Epithelial cell of proximal tubule (primary cell): ENCODE results near the gene LGR6. TPM values are rescaled to one million over a fixed set of nuclear protein-coding genes. Genes with fewer than 3 reads are reported as not detected.

Source experiments
- DNase-seq: peaks from one replicate; pipeline ENCODE4 v3.0.0-alpha.2; 2011; ENCODE audit warnings: low read depth
- H3K4me3 ChIP-seq: 2 replicates; pipeline ENCODE4 v1.5.1; 2011; ENCODE audit warnings: low read depth, mild to moderate bottlenecking, low read length
- total RNA-seq: library from RNA; depleted of rRNA; stranded (reverse); fragments of >200 nt; gene quantifications from 2 replicates; pipeline ENCODE4 v1.2.3, GENCODE V29; 2015
- TF ChIP-seq, protein P1 (sequence below): conservative IDR thresholded peaks from 2 replicates; pipeline ENCODE4 v1.5.1; 2012; ENCODE audit warnings: low read depth, mild to moderate bottlenecking, low read length

Gene LGR6
- total RNA-seq, 1 donor from 2014 or later = not detected

DNA sequence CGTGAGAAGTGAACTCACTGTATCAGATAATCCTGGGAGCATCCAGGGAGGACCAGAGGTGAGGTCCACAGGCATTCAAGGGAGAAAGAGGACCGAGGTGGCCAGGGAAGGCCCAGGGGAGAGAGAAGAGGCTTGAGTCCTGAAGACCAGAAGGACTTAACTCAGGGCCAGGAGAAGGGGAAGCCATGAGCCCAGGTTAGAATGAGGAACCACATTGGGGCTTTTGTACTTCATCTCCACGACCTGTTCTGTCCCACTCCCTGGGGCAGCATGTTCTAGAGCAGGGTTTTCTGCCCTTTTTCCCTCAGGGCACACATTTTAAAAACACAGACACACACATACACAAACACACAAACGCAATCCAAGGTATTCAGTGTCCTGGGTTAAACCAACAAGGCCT lies 8.4 kb downstream of the LGR6 start:
- no peak overlapping the region for H3K4me3 ChIP-seq
- no peak for DNase-seq
- TF ChIP-seq, protein P1, sequence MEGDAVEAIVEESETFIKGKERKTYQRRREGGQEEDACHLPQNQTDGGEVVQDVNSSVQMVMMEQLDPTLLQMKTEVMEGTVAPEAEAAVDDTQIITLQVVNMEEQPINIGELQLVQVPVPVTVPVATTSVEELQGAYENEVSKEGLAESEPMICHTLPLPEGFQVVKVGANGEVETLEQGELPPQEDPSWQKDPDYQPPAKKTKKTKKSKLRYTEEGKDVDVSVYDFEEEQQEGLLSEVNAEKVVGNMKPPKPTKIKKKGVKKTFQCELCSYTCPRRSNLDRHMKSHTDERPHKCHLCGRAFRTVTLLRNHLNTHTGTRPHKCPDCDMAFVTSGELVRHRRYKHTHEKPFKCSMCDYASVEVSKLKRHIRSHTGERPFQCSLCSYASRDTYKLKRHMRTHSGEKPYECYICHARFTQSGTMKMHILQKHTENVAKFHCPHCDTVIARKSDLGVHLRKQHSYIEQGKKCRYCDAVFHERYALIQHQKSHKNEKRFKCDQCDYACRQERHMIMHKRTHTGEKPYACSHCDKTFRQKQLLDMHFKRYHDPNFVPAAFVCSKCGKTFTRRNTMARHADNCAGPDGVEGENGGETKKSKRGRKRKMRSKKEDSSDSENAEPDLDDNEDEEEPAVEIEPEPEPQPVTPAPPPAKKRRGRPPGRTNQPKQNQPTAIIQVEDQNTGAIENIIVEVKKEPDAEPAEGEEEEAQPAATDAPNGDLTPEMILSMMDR = no peak

DNA sequence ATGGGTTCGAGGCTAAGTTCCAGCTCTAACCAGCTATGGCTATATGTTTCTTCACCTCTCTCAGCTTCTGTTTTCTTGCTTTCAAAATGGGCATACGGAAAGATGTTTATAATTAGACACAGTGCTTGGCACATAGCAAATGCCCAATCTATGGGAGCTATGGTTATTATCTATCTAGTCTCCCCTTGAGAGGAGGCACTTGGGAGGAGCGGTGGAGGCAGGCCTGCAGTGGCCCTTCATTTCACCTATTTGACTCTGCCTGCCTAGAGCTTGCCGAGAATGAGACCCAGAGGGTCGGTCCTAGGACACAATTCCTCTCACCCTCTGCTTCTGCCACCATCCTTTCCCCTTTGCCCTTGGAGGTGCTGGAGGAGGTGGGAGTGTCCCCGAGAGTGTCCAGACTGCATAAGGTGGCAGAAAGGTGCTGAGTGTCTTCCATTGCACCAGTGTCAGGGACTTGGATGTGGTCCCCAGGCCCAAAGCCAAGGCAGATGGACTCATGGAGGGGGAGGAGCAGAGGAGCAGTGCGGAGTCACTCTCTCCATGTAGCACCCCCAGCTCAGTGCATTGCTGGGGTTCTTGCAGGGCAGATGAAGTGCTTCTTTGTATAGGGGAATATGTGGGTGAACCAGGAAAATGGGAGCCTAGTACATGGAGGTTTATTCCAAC lies 9.0 kb downstream of the LGR6 start:
- no peak overlapping the region for H3K4me3 ChIP-seq
- DNase-seq = no peak
- TF ChIP-seq, protein P1 = no peak

DNA sequence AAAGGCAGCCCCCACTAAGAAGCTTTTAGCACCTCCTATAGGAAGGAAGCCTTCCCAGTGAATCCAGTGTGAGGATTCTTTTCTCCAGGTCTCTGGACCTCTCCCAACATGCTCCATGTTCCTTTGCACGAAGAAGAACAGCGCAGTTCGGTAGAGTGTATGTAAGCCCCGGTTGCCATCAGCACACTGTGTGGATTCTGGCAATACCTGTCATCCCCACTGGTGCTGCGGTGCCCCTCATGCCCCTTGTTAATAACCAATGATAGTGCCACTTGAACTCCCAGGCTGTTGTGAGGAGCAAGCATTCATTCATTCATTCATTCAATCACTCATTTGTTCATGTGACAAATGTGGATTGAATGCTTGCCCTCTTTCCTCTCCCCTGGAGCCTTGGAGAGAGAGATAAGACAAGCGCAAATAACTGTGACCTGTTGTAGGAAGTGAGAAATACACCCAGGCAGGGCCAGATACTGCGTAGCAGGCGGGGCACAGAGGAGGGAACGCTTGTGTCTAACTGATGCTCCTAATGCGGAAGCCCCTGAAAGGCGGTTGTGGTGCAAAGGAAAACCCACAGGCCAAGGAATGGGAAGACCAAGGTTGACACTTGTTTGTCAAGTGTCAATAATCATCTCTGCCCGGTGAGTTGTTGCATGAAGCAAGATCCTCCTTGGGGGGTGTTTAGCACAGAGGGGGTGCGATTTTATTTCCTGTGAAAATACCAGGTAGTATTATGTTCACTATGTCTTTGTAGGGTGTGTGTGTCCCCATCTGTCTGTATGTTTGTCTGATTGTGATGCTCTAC lies 9.8 kb downstream of the LGR6 start:
- TF ChIP-seq, protein P1 = no peak
- H3K4me3 ChIP-seq = no peak overlapping the region
- DNase-seq = no peak

DNA sequence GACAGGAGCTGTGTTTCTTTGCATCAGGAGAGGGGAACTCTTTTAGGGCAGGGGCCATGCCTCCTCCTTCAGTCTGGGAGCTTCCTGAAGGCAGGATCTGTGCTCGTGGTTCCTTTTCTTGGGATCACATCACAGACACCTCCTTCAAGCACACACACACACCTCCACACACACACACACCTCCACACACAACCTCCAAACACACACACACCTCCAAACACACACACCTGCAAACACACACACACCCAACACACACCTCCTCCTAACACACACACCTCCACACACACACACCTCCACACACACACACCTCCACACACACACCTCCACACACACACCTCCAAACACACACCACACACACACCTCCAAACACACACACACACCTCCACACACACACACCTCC lies 10.5 kb downstream of the LGR6 start:
- no peak overlapping the region for H3K4me3 ChIP-seq
- TF ChIP-seq, protein P1 = no peak
- DNase-seq = no peak

DNA sequence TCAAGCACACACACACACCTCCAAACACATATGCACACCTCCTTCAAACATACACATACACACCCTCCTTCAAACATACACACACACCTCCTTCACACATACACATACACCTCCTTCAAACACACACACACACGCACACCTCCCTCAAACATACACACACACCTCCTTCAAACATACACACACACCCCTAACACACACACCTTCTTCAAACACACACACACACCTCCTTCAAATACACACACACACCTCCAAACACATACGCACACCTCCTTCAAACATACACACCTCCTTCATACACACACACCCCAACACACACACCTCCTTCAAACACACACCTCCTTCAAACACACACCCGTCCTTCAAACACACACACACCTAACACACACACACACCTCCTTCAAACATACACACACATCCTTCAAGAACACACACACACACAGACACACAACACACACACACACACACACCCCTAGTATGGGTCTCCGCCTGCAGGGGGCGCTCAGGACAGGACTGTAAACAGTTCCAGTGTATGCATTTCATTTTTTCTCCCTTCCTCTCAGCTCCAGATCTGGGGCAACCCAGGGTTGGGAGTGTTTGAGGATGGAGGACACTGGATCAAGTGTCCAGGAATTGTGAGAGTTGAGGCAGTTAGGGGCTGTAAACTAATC lies 12.1 kb downstream of the LGR6 start:
- DNase-seq = no peak
- H3K4me3 ChIP-seq = no peak overlapping the region
- TF ChIP-seq, protein P1 = peak; percentile 65

DNA sequence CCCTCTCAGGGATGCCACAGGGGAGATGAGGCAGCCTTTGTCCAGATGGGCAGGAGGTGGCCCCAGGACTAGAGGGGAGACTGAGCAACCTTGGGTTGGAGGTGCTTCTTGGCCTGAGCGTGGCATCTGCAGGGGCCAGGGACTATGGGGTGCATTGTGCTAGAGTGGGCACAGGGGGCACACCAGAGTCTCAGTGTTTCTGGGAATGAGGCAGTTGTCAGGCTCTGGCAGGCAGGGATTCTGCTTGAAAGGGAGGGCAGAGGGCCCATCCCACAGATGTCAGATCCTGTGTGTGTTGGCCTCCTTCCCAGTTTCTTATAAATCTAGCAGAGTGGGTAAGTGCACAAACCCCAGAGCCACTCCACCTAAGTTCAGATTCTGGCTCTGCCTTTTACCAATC lies 13.7 kb downstream of the LGR6 start:
- H3K4me3 ChIP-seq = no peak overlapping the region
- no peak for DNase-seq
- TF ChIP-seq, protein P1 = peak; percentile 15
